B cell (primary cell): ENCODE data around the gene KLHL36. TPM values are rescaled to one million over a fixed set of nuclear protein-coding genes. Genes with fewer than 3 reads are reported as not detected.

Source experiments
- ATAC-seq: fragments of 200-7000 bp; cut with Tn5 transposase; one replicate; pipeline ENCODE4 v1.10.0; 2021; ENCODE audit warnings: low read depth, mild to moderate bottlenecking, moderate number of reproducible peaks, moderate library complexity
- CTCF ChIA-PET: fragments of 350-600 bp; sonication (Branson Sonifier 250); formaldehyde crosslinking; loops from one replicate; lab custom pipeline; 2021; ENCODE audit warnings: antibody characterized with exemption, inconsistent platforms; lab: Charles Lee
- POLR2A ChIA-PET: fragments of 350-600 bp; sonication (Branson Sonifier 250); formaldehyde crosslinking; loops from one replicate; lab custom pipeline; 2021; ENCODE audit warnings: antibody characterized with exemption; lab: Charles Lee
- DNase-seq: peaks from one replicate; pipeline ENCODE4 v3.0.0; 2013
- H2AFZ ChIP-seq: 2 replicates; pipeline ENCODE4 v1.6.1; 2012; ENCODE audit warnings: mild to moderate bottlenecking, low read depth, low read length; ENCODE audit not compliant: insufficient read depth, poor library complexity, severe bottlenecking
- H3K27ac ChIP-seq, 2 donors: 1 replicate in 1 of 2; 2 replicates in 1 of 2; pipeline ENCODE4 v1.5.1; 2012 to 2013; ENCODE audit warnings: low read length in 2 of 2, mild to moderate bottlenecking in 2 of 2, moderate library complexity in 1 of 2
- H3K27me3 ChIP-seq, 4 experiments: fragments of 200-600 bp in 1 of 4; sonication (generic) in 1 of 4; replicated peaks in 1 of 4; 1 replicate in 2 of 4; 2 replicates in 2 of 4; pipeline versions ENCODE4 v1.6.1 to v1.7.0; 2013 to 2016; ENCODE audit warnings: low read length in 3 of 4, mild to moderate bottlenecking in 2 of 4, mixed read lengths in 1 of 4, moderate library complexity in 1 of 4; ENCODE audit not compliant: insufficient read depth in 4 of 4, control insufficient read depth in 3 of 4; ENCODE audit errors: control extremely low read depth in 1 of 4
- H3K36me3 ChIP-seq, 2 experiments: replicated peaks in 1 of 2; 1 replicate in 1 of 2; 2 replicates in 1 of 2; pipeline versions ENCODE4 v1.6.1 to v1.7.1; 2013; ENCODE audit warnings: low read length in 1 of 2; ENCODE audit not compliant: insufficient read depth in 2 of 2, control insufficient read depth in 1 of 2; ENCODE audit errors: control extremely low read depth in 1 of 2, extremely low read depth in 1 of 2
- H3K4me1 ChIP-seq, 2 donors: fragments of 200-600 bp in 1 of 2; sonication (generic) in 1 of 2; 1 replicate in 1 of 2; 2 replicates in 1 of 2; pipeline versions ENCODE4 v1.5.1 to v1.6.1; 2013 to 2017; ENCODE audit warnings: low read length in 2 of 2; ENCODE audit not compliant: control insufficient read depth in 2 of 2, insufficient read depth in 2 of 2
- H3K4me2 ChIP-seq: replicated peaks from 2 replicates; pipeline ENCODE3; 2012; ENCODE audit warnings: mild to moderate bottlenecking, low read depth, low read length; ENCODE audit not compliant: poor library complexity, severe bottlenecking
- H3K4me3 ChIP-seq, 5 experiments: fragments of 200-600 bp in 1 of 5; sonication (generic) in 1 of 5; 1 replicate in 3 of 5; 2 replicates in 2 of 5; pipeline versions ENCODE4 v1.5.1 to v1.7.0; 2011 to 2016; ENCODE audit warnings: low read length in 4 of 5, mild to moderate bottlenecking in 4 of 5, low read depth in 2 of 5, control low read depth in 1 of 5, moderate library complexity in 1 of 5; ENCODE audit not compliant: insufficient read depth in 1 of 5; ENCODE audit errors: control extremely low read depth in 1 of 5, extremely low read depth in 1 of 5
- H3K79me2 ChIP-seq: fragments of 200-600 bp; sonication (generic); one replicate; pipeline ENCODE4 v1.6.0; 2016; ENCODE audit warnings: low read length; ENCODE audit not compliant: control insufficient read depth, insufficient read depth
- H3K9ac ChIP-seq: fragments of 200-600 bp; sonication (generic); 2 replicates; pipeline ENCODE4 v1.6.1; 2017; ENCODE audit warnings: mild to moderate bottlenecking, low read length, moderate library complexity
- H3K9me3 ChIP-seq, 3 donors: one replicate each; pipeline versions ENCODE4 v1.6.1 to v1.7.1; 2013; ENCODE audit warnings: low read length in 2 of 3; ENCODE audit not compliant: control insufficient read depth in 2 of 3, insufficient read depth in 1 of 3; ENCODE audit errors: control extremely low read depth in 1 of 3
- H4K20me1 ChIP-seq: 2 replicates; pipeline ENCODE4 v1.6.0; 2012; ENCODE audit warnings: mild to moderate bottlenecking, low read length; ENCODE audit not compliant: insufficient read depth, control insufficient read depth, poor library complexity, severe bottlenecking
- H3K27ac Mint-ChIP-seq: one replicate; pipeline ENCODE4 v1.8.0; 2021; ENCODE audit warnings: mixed read lengths
- H3K27me3 Mint-ChIP-seq: one replicate; pipeline ENCODE4 v1.8.0; 2021; ENCODE audit warnings: mixed read lengths
- H3K4me1 Mint-ChIP-seq: one replicate; pipeline ENCODE4 v1.8.0; 2021; ENCODE audit warnings: mixed read lengths
- H3K4me3 Mint-ChIP-seq: one replicate; pipeline ENCODE4 v1.8.0; 2021; ENCODE audit warnings: mixed read lengths
- H3K9me3 Mint-ChIP-seq: one replicate; pipeline ENCODE4 v1.8.0; 2022; ENCODE audit warnings: mixed read lengths; ENCODE audit not compliant: insufficient read depth
- CTCF ChIP-seq: fragments of 200-600 bp; IDR thresholded peaks from one replicate; pipeline ENCODE4 v1.8.0; 2022; ENCODE audit warnings: antibody characterized with exemption, mild to moderate bottlenecking
- EZH2 ChIP-seq: IDR thresholded peaks from 2 replicates; pipeline ENCODE4 v1.6.1; 2012; ENCODE audit warnings: borderline replicate concordance, low read depth, mild to moderate bottlenecking, moderate library complexity, low read length; ENCODE audit not compliant: insufficient read depth, poor library complexity, severe bottlenecking
- WGBS: methylation state at CpG from one replicate; pipeline ENCODE4 v1.1.5; 2013; ENCODE audit warnings: missing lambda C conversion rate; ENCODE audit not compliant: insufficient coverage; 5-methylcytosine and 5-hydroxymethylcytosine counted together
- intact Hi-C: fragments of 100-400 bp; cut with micrococcal nuclease; formaldehyde crosslinking; loops from one replicate; pipeline ENCODE4 v1.10.0; 2022
- polyA plus RNA-seq: library from polyadenylated mRNA; depleted of rRNA; stranded (reverse); fragments of >200 nt; gene quantifications from 2 replicates; pipeline ENCODE4 v1.2.3, GENCODE V29; 2012
- total RNA-seq, 2 donors: library from RNA; stranded (reverse); fragments of 120-200 nt in 1 of 2; gene quantifications; 1 replicate in 1 of 2; 2 replicates in 1 of 2; pipeline versions ENCODE4 v1.2.3 to v1.2.4, GENCODE V29; 2013 to 2022

The KLHL36 gene
- total and polyA plus RNA-seq, 2 donors (not counting 1 experiment from before 2014, with no cell fraction given), result 90.3 to 135 TPM

GRCh38 chr16:84699712-84700445 lies 51.6 kb downstream of the KLHL36 start, which contains the start of gene USP10:
Gene USP10 (plus strand): TSS chr16:84700000. CDS start chr16:84700091, 91 bp downstream.
- Histone ChIP-seq H3K79me2 (peaks cover 56% of the 10 kb centered on the region), H3K4me3 (peak within 1 kb of the TSS; percentile 71 to 88 (median 80)), H3K9ac (peak within 1 kb of the TSS; percentile 91), H3K27me3 (no peaks in the 10 kb centered on the region), H3K9me3 (no peaks in the 10 kb centered on the region), H4K20me1 (peaks cover 28% of the 10 kb centered on the region), H3K4me1 (peaks cover 13 to 37% of the 10 kb centered on the region in 2 donors), H3K36me3 (no peaks in the 10 kb centered on the region), H3K4me2 (peak within 1 kb of the TSS; percentile 87), H3K27ac (peak within 1 kb of the TSS; percentile 69 to 91), H2AFZ (peak within 1 kb of the TSS; percentile 97)
- intact Hi-C loops, result loop anchor here (1.0 to 5.0 kb wide), 5 partner anchors 13 to 58 kb away; no protein-coding TSS in a partner anchor
- Mint-ChIP-seq H3K4me1 (peaks cover 41% of the 10 kb centered on the region), H3K27ac (peak within 1 kb of the TSS; percentile 98), H3K27me3 (no peaks in the 10 kb centered on the region), H3K4me3 (peak within 1 kb of the TSS; percentile 99), H3K9me3 (no peaks in the 10 kb centered on the region)
- ChIA-PET POLR2A (interaction anchor here (0.8 to 1.2 kb wide), 3 partner anchors 12 to 62 kb away, joined by 3 to 5 read pairs (median 3); no protein-coding TSS in a partner anchor), CTCF (interaction anchor here (1.1 to 2.6 kb wide), 12 partner anchors 20 to 196 kb away, joined by 3 to 17 read pairs (median 5); partner anchors contain the start of genes KLHL36 and MEAK7)
- DNase-seq, result peak; percentile 94
- WGBS, result under 1% methylated on average over 95 of the region's 97 CpGs
- TF ChIP-seq EZH2 (no peak), CTCF (no peak)
- ATAC-seq, result peak; percentile 78
